RWPE2 (cell line): ENCODE measurements around the gene CACNA2D3.

ENCODE experiments used
- ATAC-seq: fragments of 200-7000 bp; cut with Tn5 transposase; 3 replicates; pipeline ENCODE4 v1.9.1; 2021; ENCODE audit warnings: low read depth
- DNase-seq: peaks from one replicate; pipeline ENCODE4 v3.0.0-alpha.2; 2020; ENCODE audit warnings: low spot score
- H3K27ac ChIP-seq: fragments of 450-650 bp; 2 replicates; pipeline ENCODE4 v1.5.1; 2017; ENCODE audit warnings: mild to moderate bottlenecking; ENCODE audit not compliant: poor library complexity, severe bottlenecking
- H3K27me3 ChIP-seq: fragments of 250-450 bp; sonication (Bioruptor Pico); 2 replicates; pipeline ENCODE4 v1.5.1; 2021; ENCODE audit warnings: mild to moderate bottlenecking, moderate library complexity; ENCODE audit not compliant: insufficient read depth, poor library complexity, severe bottlenecking
- H3K36me3 ChIP-seq: fragments of 250-450 bp; sonication (Bioruptor Pico); 2 replicates; pipeline ENCODE4 v1.5.1; 2020; ENCODE audit warnings: low read depth, mild to moderate bottlenecking, moderate library complexity
- H3K4me1 ChIP-seq: fragments of 250-450 bp; sonication (Bioruptor Pico); 2 replicates; pipeline ENCODE4 v1.5.1; 2021; ENCODE audit warnings: mild to moderate bottlenecking, moderate library complexity; ENCODE audit not compliant: insufficient read depth, poor library complexity, severe bottlenecking
- H3K4me3 ChIP-seq: fragments of 250-450 bp; sonication (Bioruptor Pico); 2 replicates; pipeline ENCODE4 v1.5.1; 2021; ENCODE audit warnings: mild to moderate bottlenecking, moderate library complexity; ENCODE audit not compliant: severe bottlenecking
- H3K9me3 ChIP-seq: fragments of 250-450 bp; sonication (Bioruptor Pico); 2 replicates; pipeline ENCODE4 v1.5.1; 2021; ENCODE audit warnings: mild to moderate bottlenecking, moderate library complexity; ENCODE audit not compliant: severe bottlenecking
- CTCF ChIP-seq: fragments of 450-650 bp; IDR thresholded peaks from one replicate; pipeline ENCODE4 v1.5.1; 2017; ENCODE audit warnings: mild to moderate bottlenecking, moderate library complexity; ENCODE audit not compliant: poor library complexity, severe bottlenecking

CACNA2D3 gene

GRCh38 chr3:54541369-54541768, 419.0 kb downstream of the CACNA2D3 start:
- H3K27me3 ChIP-seq = no peaks in the 10 kb centered on the region
- no peaks in the 10 kb centered on the region for H3K36me3 ChIP-seq
- no peak overlapping the region for H3K4me3 ChIP-seq
- DNase-seq = no peak
- no peaks in the 10 kb centered on the region for H3K4me1 ChIP-seq
- H3K9me3 ChIP-seq = no peaks in the 10 kb centered on the region
- no peak overlapping the region for H3K27ac ChIP-seq
- TF ChIP-seq CTCF = no peak
- ATAC-seq = no peak

GRCh38 chr3:54543446-54543845, 421.1 kb downstream of the CACNA2D3 start:
- DNase-seq = no peak
- H3K27ac ChIP-seq = no peak overlapping the region
- no peaks in the 10 kb centered on the region for H3K4me1 ChIP-seq
- no peak overlapping the region for H3K4me3 ChIP-seq
- no peak for ATAC-seq
- H3K9me3 ChIP-seq = no peaks in the 10 kb centered on the region
- H3K36me3 ChIP-seq = no peaks in the 10 kb centered on the region
- no peak for TF ChIP-seq CTCF
- H3K27me3 ChIP-seq = no peaks in the 10 kb centered on the region

GRCh38 chr3:54547051-54547450, 424.7 kb downstream of the CACNA2D3 start:
- no peak for DNase-seq
- ATAC-seq = no peak
- Histone ChIP-seq H3K36me3 (no peaks in the 10 kb centered on the region), H3K9me3 (no peaks in the 10 kb centered on the region), H3K27me3 (no peaks in the 10 kb centered on the region), H3K27ac (no peak overlapping the region), H3K4me3 (no peak overlapping the region), H3K4me1 (no peaks in the 10 kb centered on the region)
- TF ChIP-seq CTCF = no peak

- H3K9me3 ChIP-seq = no peaks in the 10 kb centered on the region
- H3K36me3 ChIP-seq = no peaks in the 10 kb centered on the region
- TF ChIP-seq CTCF = no peak
- no peak for DNase-seq
- H3K4me3 ChIP-seq = no peak overlapping the region
- H3K27ac ChIP-seq = no peak overlapping the region
- ATAC-seq = no peak
- no peaks in the 10 kb centered on the region for H3K4me1 ChIP-seq
- H3K27me3 ChIP-seq = no peaks in the 10 kb centered on the region
Measured at GRCh38 chr3:54547846-54548245, 425.5 kb downstream of the CACNA2D3 start.

GRCh38 chr3:54549607-54550220, 427.4 kb downstream of the CACNA2D3 start:
- no peak for TF ChIP-seq CTCF
- H3K27me3 ChIP-seq = no peaks in the 10 kb centered on the region

More at GRCh38 chr3:54549607-54550220, 427.4 kb downstream of the CACNA2D3 start:
- ATAC-seq = no peak
- H3K27ac ChIP-seq = no peak overlapping the region
- H3K4me1 ChIP-seq = no peaks in the 10 kb centered on the region
- no peaks in the 10 kb centered on the region for H3K36me3 ChIP-seq
- no peaks in the 10 kb centered on the region for H3K9me3 ChIP-seq
- DNase-seq = no peak
- no peak overlapping the region for H3K4me3 ChIP-seq
